NCI-H1417 (cell line): ENCODE data around the gene RBPJL.

Experiments
- DNase-seq, 3 experiments: peaks; one replicate each; lab custom pipeline; 2025; lab: John Stamatoyannopoulos, UW

Gene RBPJL

DNA sequence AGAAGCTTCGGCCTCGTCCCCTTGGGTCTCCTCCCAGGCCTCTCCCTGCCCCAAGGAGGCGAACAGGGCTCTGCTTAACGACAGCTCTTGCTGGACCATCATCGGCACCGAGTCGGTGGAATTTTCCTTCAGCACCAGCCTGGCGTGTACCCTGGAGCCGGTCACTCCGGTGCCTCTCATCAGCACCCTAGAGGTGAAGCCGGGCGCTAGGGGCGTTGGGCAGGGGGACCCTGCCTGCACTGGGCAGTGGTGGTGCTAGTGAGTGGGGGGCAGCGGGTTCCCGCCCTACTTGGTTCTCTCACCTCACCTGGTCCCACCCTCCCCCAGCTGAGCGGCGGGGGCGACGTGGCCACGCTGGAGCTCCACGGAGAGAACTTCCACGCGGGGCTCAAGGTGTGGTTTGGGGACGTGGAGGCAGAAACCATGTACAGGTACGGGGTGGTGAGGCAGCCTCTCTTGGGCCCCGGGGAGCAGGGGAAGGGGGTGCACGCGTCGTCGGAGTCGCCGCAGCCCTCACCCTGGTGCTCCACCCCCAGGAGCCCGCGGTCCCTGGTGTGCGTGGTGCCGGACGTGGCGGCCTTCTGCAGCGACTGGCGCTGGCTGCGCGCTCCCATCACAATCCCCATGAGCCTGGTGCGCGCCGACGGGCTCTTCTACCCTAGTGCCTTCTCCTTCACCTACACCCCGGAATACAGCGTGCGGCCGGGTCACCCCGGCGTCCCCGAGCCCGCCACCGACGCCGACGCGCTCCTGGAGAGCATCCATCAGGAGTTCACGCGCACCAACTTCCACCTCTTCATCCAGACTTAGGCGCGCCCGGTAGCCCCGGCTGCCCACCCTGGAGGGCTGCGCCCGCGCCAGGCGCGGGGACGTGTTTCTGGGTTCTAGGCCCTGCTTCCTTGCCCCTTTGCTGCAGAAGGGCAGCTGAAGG, 9.8 kb downstream of the RBPJL start:
- no peak for DNase-seq

GRCh38 chr20:45317826-45318225, 11.2 kb downstream of the RBPJL start:
- no peak for DNase-seq

- no peak for DNase-seq
Measured at GRCh38 chr20:45318386-45318939, 11.8 kb downstream of the RBPJL start.

GRCh38 chr20:45318948-45319347, 12.3 kb downstream of the RBPJL start:
- no peak for DNase-seq

DNA sequence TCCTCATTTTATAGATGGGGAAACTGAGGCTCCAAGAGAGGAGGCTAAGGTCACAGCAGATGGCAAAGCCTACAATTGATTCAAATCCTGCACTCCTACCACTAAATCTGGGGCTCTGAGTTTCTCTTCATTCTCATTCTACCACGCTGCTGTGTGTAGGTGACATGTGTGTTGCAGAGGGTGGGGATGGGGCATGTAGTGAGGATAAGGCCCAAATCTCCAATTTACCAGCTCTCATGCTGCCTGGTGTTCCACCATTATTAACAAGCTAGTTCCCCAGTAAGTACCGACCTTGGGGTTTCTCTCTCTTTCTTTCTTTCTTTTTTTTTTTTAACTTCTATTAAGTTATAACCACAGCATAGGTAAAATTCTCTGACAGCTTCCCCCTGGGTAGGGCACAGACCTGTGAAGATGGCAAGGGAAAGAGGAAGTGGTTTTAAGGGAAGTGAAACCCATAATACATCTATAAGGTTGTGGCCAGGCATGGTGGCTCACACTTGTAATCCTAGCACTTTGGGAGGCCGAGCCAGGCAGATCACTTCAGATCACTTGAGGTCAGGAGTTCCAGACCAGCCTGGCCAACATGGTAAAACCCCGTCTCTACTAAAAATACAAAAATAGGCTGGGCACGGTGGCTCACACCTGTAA, 14.4 kb downstream of the RBPJL start:
- DNase-seq, result no peak

DNA sequence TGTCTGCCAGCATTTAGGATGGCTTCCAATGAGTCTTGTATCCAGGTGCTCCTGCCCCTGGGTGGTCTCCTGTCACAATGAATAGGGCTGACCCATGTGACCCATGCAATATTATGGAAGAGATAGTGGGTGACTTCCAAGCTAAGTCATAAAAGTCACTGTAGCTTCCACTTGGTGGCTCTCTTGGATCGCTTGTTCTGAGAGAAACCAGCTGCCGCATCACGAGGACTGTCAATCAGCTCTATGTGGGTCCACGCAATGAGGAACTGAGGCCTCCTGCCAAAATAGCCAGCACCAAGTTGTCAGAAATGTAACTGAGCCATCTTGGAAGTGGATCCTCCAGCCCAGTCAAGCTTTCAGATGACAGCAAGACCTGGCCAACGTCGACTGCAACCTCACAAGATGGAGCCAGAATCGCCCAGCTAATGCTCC, 16.3 kb downstream of the RBPJL start:
- peak in 2 of 3 experiments; percentile 38 to 64 for DNase-seq

DNA sequence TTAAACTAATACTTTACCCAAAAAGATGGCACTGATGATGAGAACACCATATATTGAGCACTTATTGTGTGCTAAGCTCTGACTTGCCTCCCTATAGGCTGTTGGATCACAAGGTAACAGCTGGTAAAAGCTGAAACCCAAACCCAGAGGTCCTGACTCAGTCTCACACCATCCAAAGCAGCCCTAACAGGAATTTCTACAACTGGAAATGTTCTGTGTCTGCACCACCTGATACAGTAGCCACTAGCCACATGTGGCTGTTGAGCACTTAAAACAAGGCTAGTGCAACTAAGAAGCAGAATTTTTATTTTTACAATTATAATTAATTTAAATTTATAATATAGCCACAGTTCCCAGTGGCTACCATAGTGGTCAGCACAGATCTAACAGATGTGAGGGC, 17.1 kb downstream of the RBPJL start:
- no peak for DNase-seq

DNA sequence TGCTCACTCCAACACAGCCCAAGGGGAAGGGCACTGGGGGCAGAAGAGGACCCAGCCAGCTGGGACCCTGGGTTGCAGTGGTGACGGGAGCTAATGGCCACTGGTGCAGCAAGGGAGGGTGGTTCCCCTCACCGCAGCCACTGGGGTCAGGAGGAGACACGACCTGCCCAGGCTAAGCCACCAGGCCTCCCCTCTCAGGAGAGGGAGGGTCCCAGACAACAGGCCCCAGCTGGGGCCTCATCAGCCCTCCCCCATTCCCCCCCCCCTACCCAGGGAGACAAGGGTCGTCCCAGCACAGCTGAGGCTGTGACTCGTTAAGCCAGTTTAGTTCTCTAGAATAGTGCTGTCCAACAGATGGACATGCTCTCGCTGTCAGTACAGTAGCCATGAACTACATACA, 18.7 kb downstream of the RBPJL start:
- DNase-seq, result no peak

DNA sequence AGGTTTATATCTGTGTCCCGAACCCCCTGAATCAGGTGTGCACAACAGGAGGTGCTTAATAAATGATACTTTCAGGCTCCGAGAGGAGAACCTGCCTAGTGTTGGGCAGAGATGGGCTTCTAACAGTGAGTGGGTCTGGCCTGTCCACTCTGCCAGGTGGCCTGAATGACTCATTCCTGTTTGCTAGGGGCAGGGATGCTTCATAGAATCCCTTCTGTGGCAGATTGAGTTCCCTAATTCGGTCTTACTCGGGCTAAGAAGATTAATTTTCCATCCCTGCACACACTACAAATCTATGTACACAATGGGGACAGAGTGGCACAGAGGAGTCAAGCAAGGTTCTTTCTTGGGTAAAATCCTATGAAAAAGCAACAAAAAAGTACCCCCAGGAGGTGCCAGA, 21.8 kb downstream of the RBPJL start:
- no peak for DNase-seq

- DNase-seq, result no peak
Measured at GRCh38 chr20:45329497-45330319, 23.1 kb downstream of the RBPJL start.

DNA sequence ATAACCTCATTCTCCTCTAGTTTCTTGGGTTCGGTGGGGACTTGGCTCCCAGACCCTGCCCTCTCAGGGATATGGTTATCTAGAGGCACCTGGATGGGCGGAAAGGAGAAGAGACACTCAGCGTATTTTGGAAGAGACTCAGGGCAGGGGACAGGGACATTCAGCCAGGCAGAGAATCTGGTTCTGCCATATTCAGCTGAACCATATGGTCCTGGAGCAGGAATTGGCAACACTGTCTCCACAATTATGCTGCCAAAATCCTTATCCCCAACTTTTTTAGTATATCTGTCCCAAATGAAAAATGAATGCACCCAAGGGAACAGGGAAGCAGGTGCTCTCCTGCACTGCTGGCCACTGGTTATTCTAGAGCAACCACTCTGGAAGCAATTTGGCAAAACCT, 23.8 kb downstream of the RBPJL start:
- no peak for DNase-seq

DNA sequence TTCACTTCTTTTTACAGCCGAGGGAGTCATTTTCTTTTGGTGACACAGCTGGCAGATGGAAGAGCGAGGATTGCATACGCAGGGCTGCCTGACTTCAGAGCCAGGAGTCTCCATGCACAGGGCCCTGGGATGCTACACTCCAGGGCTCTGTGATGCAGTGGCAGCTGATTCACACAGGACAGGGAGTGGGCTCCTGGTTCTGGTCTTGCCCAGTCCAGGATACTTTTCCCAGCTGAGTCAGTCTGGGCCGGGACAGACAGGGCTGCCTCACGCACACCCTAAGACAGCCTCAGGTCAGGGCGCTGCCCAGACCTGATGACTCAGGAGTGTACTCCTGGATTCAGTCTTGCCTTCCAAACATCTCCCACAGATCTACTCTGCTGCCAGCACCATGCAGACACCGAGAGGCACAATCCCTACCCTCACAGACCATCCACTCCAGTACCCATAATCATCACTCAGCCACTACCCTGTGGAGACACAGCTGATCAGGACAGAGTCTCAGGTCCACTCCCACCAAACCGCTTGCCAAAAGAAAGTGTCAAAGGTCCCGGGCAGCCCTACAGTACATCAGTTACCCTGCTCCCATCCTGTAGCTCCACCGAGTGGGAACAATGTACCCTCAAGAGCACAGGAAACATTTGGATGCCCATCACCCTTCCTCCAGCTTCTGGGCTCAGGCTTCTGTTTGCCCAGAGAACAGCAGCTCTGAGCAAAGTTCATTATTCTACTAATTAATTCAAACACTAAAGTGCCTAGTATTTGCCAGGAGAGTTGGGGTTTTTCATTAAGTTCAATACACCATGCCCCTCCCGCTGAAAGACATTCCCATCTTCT, 30.1 kb downstream of the RBPJL start:
- DNase-seq, result no peak

- no peak for DNase-seq
Measured at GRCh38 chr20:45337367-45338120, 30.9 kb downstream of the RBPJL start.

GRCh38 chr20:45338121-45339030, 31.7 kb downstream of the RBPJL start:
- no peak for DNase-seq

GRCh38 chr20:45339084-45339483, 32.4 kb downstream of the RBPJL start:
- DNase-seq, result no peak

DNA sequence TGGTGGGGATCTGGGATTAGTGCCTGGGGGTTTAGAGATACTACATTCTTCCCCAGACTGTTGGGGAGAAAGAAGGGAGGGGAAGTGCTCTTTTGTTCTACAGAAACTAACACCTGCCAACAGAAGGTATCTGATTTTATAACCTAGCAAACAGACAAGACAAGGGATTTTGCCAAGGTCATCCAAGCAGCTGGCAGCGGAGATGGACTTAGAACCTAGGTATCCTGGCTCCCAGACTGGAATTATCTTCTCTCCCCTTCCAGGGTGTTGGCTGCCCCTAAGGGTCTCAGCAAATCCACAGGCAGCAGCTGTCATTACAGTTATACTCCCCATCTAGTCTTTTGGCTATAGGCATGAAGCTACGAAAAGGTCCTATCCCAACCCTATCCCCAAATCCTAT, 33.2 kb downstream of the RBPJL start:
- no peak for DNase-seq

GRCh38 chr20:45340236-45340847, 33.7 kb downstream of the RBPJL start:
- DNase-seq, result no peak

- peak in 1 of 3 experiments; percentile 19 for DNase-seq
Measured at GRCh38 chr20:45340951-45341350, 34.3 kb downstream of the RBPJL start.

- peak in 1 of 3 experiments; percentile 47 for DNase-seq
Measured at GRCh38 chr20:45341579-45341938, 34.9 kb downstream of the RBPJL start.
